Endothelial cell (in vitro differentiated cells): ENCODE measurements around the gene SSRP1. TPM values are rescaled to one million over a fixed set of nuclear protein-coding genes. Genes with fewer than 3 reads are reported as not detected.
A peak's percentile ranks its signal among the peaks of the same experiment; 100 is the strongest.

Experiments used
- DNase-seq: peaks from one replicate; pipeline ENCODE4 v3.0.0; 2021; ENCODE audit warnings: low spot score
- H3K27ac Mint-ChIP-seq: one replicate; pipeline ENCODE4 v1.8.0; 2021; ENCODE audit warnings: mixed read lengths, inconsistent platforms; ENCODE audit not compliant: unreplicated experiment
- H3K27me3 Mint-ChIP-seq: one replicate; pipeline ENCODE4 v1.8.0; 2021; ENCODE audit warnings: mild to moderate bottlenecking, moderate library complexity, mixed read lengths, inconsistent platforms; ENCODE audit not compliant: unreplicated experiment
- H3K36me3 Mint-ChIP-seq: one replicate; pipeline ENCODE4 v1.8.0; 2021; ENCODE audit warnings: mild to moderate bottlenecking, low read depth, mixed read lengths, inconsistent platforms; ENCODE audit not compliant: unreplicated experiment
- H3K4me1 Mint-ChIP-seq: one replicate; pipeline ENCODE4 v1.8.0; 2021; ENCODE audit warnings: mild to moderate bottlenecking, mixed read lengths, inconsistent platforms; ENCODE audit not compliant: unreplicated experiment
- H3K4me3 Mint-ChIP-seq: one replicate; pipeline ENCODE4 v1.8.0; 2021; ENCODE audit warnings: mild to moderate bottlenecking, mixed read lengths, inconsistent platforms; ENCODE audit not compliant: unreplicated experiment
- H3K9me3 Mint-ChIP-seq: one replicate; pipeline ENCODE4 v1.8.0; 2021; ENCODE audit warnings: mixed read lengths, inconsistent platforms; ENCODE audit not compliant: unreplicated experiment
- CTCF ChIP-seq: fragments of 200-600 bp; sonication (generic); IDR thresholded peaks from one replicate; pipeline ENCODE4 v1.5.0; 2021; ENCODE audit warnings: antibody characterized with exemption; ENCODE audit not compliant: unreplicated experiment
- total RNA-seq: library from RNA; stranded (reverse); fragmentation: NEBNext Ultra II Directional; extraction: Animal tissue kit (Norgen Biotek cat#: 25700); gene quantifications from one replicate; pipeline ENCODE4 v1.2.1, GENCODE V29; 2021; ENCODE audit not compliant: unreplicated experiment

Gene SSRP1
- total RNA-seq, 1 donor from 2014 or later = 134 TPM

GRCh38 chr11:57277845-57278720, 57.6 kb downstream of the SSRP1 start:
- peak overlapping the region; percentile 21 for H3K4me3 Mint-ChIP-seq
- H3K4me1 Mint-ChIP-seq = peaks cover 26% of the 10 kb centered on the region
- peaks cover 4% of the 10 kb centered on the region for H3K9me3 Mint-ChIP-seq
- peak; percentile 78 for DNase-seq
- TF ChIP-seq CTCF = peak; percentile 77
- peaks cover 3% of the 10 kb centered on the region for H3K36me3 Mint-ChIP-seq
- H3K27ac Mint-ChIP-seq = peak overlapping the region; percentile 87
- H3K27me3 Mint-ChIP-seq = peaks cover 1% of the 10 kb centered on the region

GRCh38 chr11:57276971-57277675, 58.6 kb downstream of the SSRP1 start:
- DNase-seq = no peak
- peaks cover 1% of the 10 kb centered on the region for H3K27me3 Mint-ChIP-seq

GRCh38 chr11:57276169-57276970, 59.3 kb downstream of the SSRP1 start:
- DNase-seq = no peak
- Mint-ChIP-seq H3K9me3 (peaks cover 4% of the 10 kb centered on the region), H3K4me1 (peaks cover 26% of the 10 kb centered on the region), H3K4me3 (no peak overlapping the region), H3K36me3 (peaks cover 3% of the 10 kb centered on the region), H3K27me3 (peaks cover 1% of the 10 kb centered on the region), H3K27ac (no peak overlapping the region)
- no peak for TF ChIP-seq CTCF

More at GRCh38 chr11:57276971-57277675, 58.6 kb downstream of the SSRP1 start:
- Mint-ChIP-seq H3K4me3 (no peak overlapping the region), H3K4me1 (peaks cover 26% of the 10 kb centered on the region), H3K27ac (no peak overlapping the region), H3K9me3 (peaks cover 4% of the 10 kb centered on the region), H3K36me3 (peaks cover 3% of the 10 kb centered on the region)
- TF ChIP-seq CTCF = no peak

Other genes with a start within 250 kb of the SSRP1 start
- 4.7 TPM for gene LRRC55, start 153.9 kb downstream of the SSRP1 start, total RNA-seq
- 48.8 TPM for gene APLNR, start 98.6 kb downstream of the SSRP1 start, total RNA-seq
- gene TNKS1BP1, start 10.9 kb downstream of the SSRP1 start, total RNA-seq = 122 TPM
- 0.23 TPM for gene P2RX3, start 2.5 kb upstream of the SSRP1 start, total RNA-seq
- not detected for gene PRG3, start 45.3 kb upstream of the SSRP1 start, total RNA-seq
- gene PRG2, start 54.8 kb upstream of the SSRP1 start, total RNA-seq = not detected
- 17.5 TPM for gene SLC43A3, start 91.2 kb upstream of the SSRP1 start, total RNA-seq
- 0.62 TPM for gene RTN4RL2, start 124.6 kb upstream of the SSRP1 start, total RNA-seq
- gene SLC43A1, start 179.8 kb upstream of the SSRP1 start, total RNA-seq = 10.4 TPM
- 60.2 TPM for gene TIMM10, start 194.9 kb upstream of the SSRP1 start, total RNA-seq
- 45.2 TPM for gene SMTNL1, start 201.7 kb upstream of the SSRP1 start, total RNA-seq
- 56.2 TPM for gene UBE2L6, start 231.8 kb upstream of the SSRP1 start, total RNA-seq